Kidney (tissue), 14 donors: Measurements from ENCODE around the gene ADCYAP1R1. TPM values are rescaled to one million over a fixed set of nuclear protein-coding genes. Genes with fewer than 3 reads are reported as not detected.

Experiments used
- DNase-seq, 5 donors: peaks; one replicate each; pipeline ENCODE4 v3.0.0-alpha.2; 2013 to 2020
- FAIRE-seq: peaks from 2 replicates; lab custom pipeline; 2012; peaks lifted over from hg19 to GRCh38; lab: Jason Lieb, UNC
- H3K27ac ChIP-seq, 2 donors: one replicate each; pipeline ENCODE4 v1.7.0; 2013; ENCODE audit warnings: low read depth in 2 of 2, low read length in 2 of 2, inconsistent platforms in 1 of 2
- H3K27me3 ChIP-seq: one replicate; pipeline ENCODE4 v1.7.1; 2013; ENCODE audit warnings: low read length, inconsistent platforms; ENCODE audit not compliant: control insufficient read depth, insufficient read depth
- H3K36me3 ChIP-seq, 3 donors: one replicate each; pipeline versions ENCODE4 v1.7.0 to v1.7.1; 2013; ENCODE audit warnings: low read length in 3 of 3, control low read depth in 1 of 3, inconsistent platforms in 1 of 3; ENCODE audit not compliant: insufficient read depth in 3 of 3, control insufficient read depth in 2 of 3
- H3K4me1 ChIP-seq, 3 donors: one replicate each; pipeline versions ENCODE4 v1.7.0 to v1.7.1; 2013; ENCODE audit warnings: low read length in 3 of 3, inconsistent platforms in 1 of 3, low read depth in 1 of 3; ENCODE audit not compliant: control insufficient read depth in 2 of 3, insufficient read depth in 2 of 3
- H3K4me3 ChIP-seq, 3 donors: one replicate each; pipeline versions ENCODE4 v1.7.0 to v1.8.1; 2013; ENCODE audit warnings: low read length in 3 of 3, control low read depth in 1 of 3, inconsistent platforms in 1 of 3
- H3K9ac ChIP-seq, 3 donors: one replicate each; pipeline versions ENCODE4 v1.7.0 to v1.7.1; 2013; ENCODE audit warnings: low read length in 3 of 3, control low read depth in 1 of 3, inconsistent platforms in 1 of 3
- H3K9me3 ChIP-seq, 3 donors: one replicate each; pipeline versions ENCODE4 v1.7.0 to v1.7.1; 2013; ENCODE audit warnings: low read length in 3 of 3, control low read depth in 1 of 3, inconsistent platforms in 1 of 3; ENCODE audit not compliant: control insufficient read depth in 2 of 3, insufficient read depth in 1 of 3
- CTCF ChIP-seq: IDR thresholded peaks from 3 replicates; pipeline ENCODE4 v1.5.1; 2012; ENCODE audit warnings: mild to moderate bottlenecking, moderate library complexity, borderline replicate concordance; ENCODE audit not compliant: insufficient read depth; ENCODE audit errors: extremely low read depth
- intact Hi-C: fragments of 100-400 bp; cut with DNase I; formaldehyde crosslinking; loops from one replicate; pipeline ENCODE4 v1.11.1; 2022
- polyA plus RNA-seq: library from polyadenylated mRNA; stranded (reverse); fragments of 350-450 nt; fragmentation: Illumina TruSeq; extraction: RNeasy Lipid Tissue Mini Kit (QIAGEN cat#74804); gene quantifications from one replicate; pipeline ENCODE4 v1.2.3, GENCODE V29; 2014; ENCODE audit warnings: low read depth, low replicate concordance; ENCODE audit not compliant: insufficient read depth
- total RNA-seq: library from RNA; stranded (reverse); fragmentation: NEBNext Ultra II Directional; extraction: Animal tissue kit (Norgen Biotek cat#: 25700); gene quantifications from one replicate; pipeline ENCODE4 v1.2.1, GENCODE V29; 2021
- donor health status: control.
- donor health status: control.
- donor health status: control.
- donor health status: control.
- donor health status: control.
- donor health status: DM: yes; HTN: yes; CAD: no.
- donor health status: Normal renal cell carcinoma (clear cell type).

The ADCYAP1R1 gene
- total and polyA plus RNA-seq, 2 donors from 2014 or later: not detected

- no peaks in the 10 kb centered on the region for H3K36me3 ChIP-seq
- no peak for TF ChIP-seq CTCF
- no peak overlapping the region for H3K27ac ChIP-seq
- no peaks in the 10 kb centered on the region for H3K27me3 ChIP-seq
- no peak for DNase-seq
- intact Hi-C loops: no loop called here
- no peak overlapping the region for H3K4me3 ChIP-seq
- peaks cover 0 to 4% (median 3%) of the 10 kb centered on the region in 3 donors for H3K4me1 ChIP-seq
- H3K9ac ChIP-seq: no peak overlapping the region
- FAIRE-seq: no peak
- no peaks in the 10 kb centered on the region for H3K9me3 ChIP-seq
These were observed 28.2 kb upstream of the ADCYAP1R1 start for GRCh38 chr7:31023877-31024276.

GRCh38 chr7:31027161-31027965, 24.7 kb upstream of the ADCYAP1R1 start:
- H3K9ac ChIP-seq: no peak overlapping the region
- H3K27ac ChIP-seq: no peak overlapping the region
- no peak overlapping the region for H3K4me3 ChIP-seq
- DNase-seq (peak in 4 of 5 donors; percentile 93 to 97 (median 93)), FAIRE-seq (no peak)
- intact Hi-C loops: no loop called here
- no peaks in the 10 kb centered on the region for H3K9me3 ChIP-seq
- no peaks in the 10 kb centered on the region for H3K27me3 ChIP-seq
- TF ChIP-seq CTCF: no peak
- no peaks in the 10 kb centered on the region for H3K36me3 ChIP-seq
- H3K4me1 ChIP-seq: peaks cover 0 to 4% (median 3%) of the 10 kb centered on the region in 3 donors

- FAIRE-seq: no peak
These were observed 24.1 kb upstream of the ADCYAP1R1 start for GRCh38 chr7:31028006-31028405.

More at GRCh38 chr7:31028006-31028405, 24.1 kb upstream of the ADCYAP1R1 start:
- Histone ChIP-seq H3K9ac (no peak overlapping the region), H3K27ac (no peak overlapping the region), H3K4me1 (peaks cover 0 to 4% (median 3%) of the 10 kb centered on the region in 3 donors), H3K4me3 (no peak overlapping the region), H3K9me3 (no peaks in the 10 kb centered on the region), H3K36me3 (no peaks in the 10 kb centered on the region), H3K27me3 (no peaks in the 10 kb centered on the region)
- no peak for DNase-seq
- intact Hi-C loops: no loop called here
- no peak for TF ChIP-seq CTCF
